ENCODE data around the gene TYMS.

GRCh38 chr18:677145-677544 is 19.7 kb downstream of the TYMS start:
- TF ChIP-seq CTCF (IDR thresholded peaks at IDR 0.05; ENCODE audit: low read depth, low read length): no peak
- no peak for TF ChIP-seq EZH2phosphoT487 (IDR thresholded peaks at IDR 0.05; ENCODE audit: low read depth)

Data from OCI-LY3 (cell line).